ENCODE results near the gene RPL7A.
"Not testable (repeated sequence)": the region's sequence is repeated elsewhere in the genome, so short reads cannot be mapped to it uniquely, and the experiment has no call there.

Gene RPL7A

DNA sequence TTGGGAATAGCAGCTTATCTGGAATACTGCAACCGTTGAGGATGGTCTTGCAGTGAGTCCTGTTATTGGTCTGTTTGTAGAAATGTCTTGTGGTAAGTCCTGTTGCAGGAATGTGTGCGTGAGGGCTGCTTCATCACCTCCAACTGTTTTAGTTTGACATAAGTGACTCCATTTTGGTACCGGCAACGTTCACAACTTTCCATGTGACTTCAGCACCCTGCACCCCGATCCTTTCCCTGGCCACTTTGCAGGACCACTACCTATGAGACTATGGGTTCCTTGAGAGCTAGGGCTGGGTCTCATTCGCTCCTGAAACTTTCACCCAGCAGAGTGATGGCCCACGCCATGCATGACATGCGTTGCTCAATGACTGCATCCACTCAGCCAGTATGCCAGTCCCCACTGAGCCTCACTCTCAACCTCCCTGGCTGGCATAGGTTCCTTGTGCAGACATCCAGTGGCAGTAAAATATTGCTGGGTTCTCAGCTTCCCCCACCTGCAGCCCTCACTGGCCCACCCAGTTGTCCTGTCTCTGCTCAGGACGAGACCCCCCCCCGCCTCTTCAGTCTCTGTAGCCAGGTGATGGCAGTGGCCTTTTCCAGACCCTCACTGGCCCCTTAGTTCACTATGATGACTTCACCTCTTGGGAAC is 20.1 kb upstream of the RPL7A start:
- DNase-seq (ENCODE audit: extremely low read depth in 1 of 2, low read depth in 1 of 2): no peak

DNA sequence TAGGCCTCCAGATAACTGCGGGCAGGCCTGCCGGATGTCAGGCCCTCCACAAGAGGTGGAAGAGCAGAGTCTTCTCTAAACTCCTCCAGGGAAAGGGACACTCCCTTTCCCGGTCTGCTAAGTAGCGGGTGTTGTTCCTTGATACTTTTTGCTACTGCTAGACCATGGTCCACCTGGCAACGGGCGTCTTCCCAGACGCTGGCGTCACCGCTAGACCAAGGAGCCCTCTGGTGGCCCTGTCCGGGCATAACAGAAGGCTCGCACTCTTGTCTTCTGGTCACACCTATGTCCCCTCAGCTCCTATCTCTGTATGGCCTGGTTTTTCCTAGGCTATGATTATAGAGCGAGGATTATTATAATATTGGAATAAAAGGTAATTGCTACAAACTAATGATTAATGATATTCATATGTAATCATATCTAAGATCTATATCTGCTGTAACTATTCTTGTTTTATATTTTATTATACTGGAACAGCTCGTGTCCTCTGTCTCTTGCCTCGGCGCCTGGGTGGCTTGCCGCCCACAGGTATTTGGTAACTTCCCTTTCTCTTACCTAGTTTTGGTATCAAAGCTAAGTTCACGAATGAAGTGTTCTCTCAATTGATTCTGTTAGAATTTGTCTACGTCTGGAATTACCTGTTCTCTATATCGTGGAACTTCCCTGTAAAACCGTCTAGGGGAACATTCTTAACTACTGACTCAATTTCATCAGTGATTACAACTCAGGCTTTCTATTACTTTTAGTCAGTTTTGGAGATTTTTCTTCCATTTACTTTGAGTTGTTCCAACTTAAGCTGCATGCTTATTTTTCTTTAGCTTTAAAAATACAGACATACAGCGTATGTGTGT is 18.5 kb upstream of the RPL7A start:
- DNase-seq (ENCODE audit: extremely low read depth in 1 of 2, low read depth in 1 of 2): not testable (repeated sequence)

DNA sequence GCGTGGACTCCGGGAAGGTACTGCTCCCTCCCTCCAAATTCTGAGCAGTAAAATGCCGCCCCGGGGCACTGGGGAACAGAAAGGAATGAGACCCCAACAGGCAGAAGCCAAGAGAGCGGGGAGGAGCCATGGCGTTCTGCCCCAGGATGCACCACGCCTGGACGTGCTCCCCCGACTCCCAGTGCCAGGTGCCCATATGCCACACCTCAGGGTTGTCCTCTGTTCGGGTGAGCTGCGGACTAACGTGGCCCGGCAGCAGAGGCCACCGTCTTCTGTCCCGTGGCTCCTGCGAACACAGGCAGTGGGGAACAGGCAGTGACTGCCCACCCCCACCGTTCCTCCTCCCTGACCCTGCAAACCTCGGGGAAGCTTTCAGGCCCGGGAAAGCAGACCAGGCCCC is 16.8 kb upstream of the RPL7A start:
- DNase-seq (ENCODE audit: extremely low read depth in 1 of 2, low read depth in 1 of 2): no peak

DNA sequence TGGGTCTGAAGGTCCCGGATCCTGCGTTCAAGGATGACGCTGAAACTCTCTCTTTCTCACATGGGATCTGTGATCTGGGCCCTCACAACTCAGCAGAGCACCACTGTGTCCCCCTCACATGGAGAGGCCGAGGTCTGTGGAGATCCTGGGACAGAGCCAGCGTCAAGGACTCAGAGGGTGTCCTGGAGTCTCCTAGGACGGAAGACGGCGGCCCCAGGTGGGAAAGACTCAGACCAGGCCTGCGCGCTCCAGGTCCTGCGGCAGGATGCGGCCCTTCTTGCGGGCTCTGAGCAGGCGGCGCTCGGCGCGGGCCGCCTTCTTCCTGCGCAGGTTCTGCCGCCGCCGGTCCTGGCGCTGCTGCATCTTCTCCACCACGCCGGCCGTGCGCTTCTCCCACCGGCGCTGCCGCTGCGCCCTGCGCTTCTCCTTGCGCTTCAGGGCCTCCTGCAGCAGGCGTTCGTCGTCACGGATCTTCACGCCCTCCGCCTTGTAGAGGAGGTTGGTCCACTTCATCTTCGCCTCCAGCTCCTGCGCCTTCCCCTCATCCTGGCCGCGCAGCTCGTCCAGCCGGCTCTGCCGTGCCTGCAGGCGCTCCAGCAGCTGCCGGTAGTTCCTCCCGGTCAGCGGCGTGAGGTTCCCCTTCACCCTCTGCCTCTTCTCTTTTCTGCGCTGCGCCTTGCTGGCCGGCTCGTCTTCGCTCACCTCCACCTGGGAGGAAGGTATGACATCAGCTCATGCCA is 16.2 kb upstream of the RPL7A start:
- no peak for DNase-seq (ENCODE audit: extremely low read depth in 1 of 2, low read depth in 1 of 2)

DNA sequence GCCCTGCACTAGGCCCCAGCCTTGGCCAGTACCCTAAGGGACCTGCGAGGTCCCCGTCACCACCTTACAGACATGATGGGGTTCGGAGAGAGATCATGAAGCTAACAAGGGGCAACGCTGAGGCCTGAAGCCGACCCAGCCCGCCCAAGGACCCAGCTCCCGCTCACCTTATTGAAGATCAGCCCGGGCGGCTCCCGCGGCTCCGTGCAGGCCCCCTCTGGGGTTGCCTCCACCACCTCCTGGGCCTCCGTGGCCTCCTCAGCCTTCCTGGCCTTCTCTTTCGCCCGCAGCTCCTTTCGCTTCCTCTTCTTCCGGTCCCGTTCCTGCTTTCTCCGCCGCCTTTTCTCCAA is 15.7 kb upstream of the RPL7A start:
- DNase-seq (ENCODE audit: extremely low read depth in 1 of 2, low read depth in 1 of 2): no peak

DNA sequence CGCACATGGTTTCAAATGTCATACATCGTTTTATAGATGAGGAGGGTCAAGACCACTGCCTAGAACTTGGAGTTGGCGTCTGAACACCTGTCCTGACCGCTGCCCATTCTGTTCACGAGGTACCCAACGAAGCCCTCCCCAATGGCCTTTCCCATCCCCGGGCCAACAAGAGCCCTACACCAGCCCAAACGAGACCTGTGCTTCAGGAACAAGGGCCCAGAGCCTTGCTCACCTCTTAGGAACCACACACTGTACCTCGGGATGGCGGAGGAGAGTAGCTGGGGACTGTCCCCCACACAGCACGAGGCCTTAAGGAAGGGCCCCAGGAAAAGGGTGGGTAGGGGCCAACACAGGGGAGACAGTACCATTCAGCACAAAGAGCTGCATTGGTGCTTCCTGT is 15.0 kb upstream of the RPL7A start:
- no peak for DNase-seq (ENCODE audit: extremely low read depth in 1 of 2, low read depth in 1 of 2)

DNA sequence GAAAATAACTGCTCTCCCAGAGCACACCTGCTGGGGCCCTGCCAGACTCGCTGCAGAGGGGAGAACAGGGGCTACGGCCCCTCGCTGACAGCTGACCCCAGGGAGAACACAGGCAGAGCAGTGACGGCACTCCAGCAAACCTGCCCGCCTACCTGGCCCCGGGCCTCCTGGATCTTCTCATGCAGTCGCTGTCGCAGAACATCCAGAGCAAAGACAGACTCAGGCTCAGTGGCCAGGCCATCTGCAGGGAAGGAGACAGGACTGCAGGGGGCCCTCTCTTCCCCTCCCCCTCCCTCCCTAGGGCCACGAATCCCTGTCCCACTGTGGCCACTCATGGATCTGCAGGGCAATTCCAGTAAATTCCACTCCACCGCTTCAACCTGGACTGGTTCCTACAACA is 14.5 kb upstream of the RPL7A start:
- no peak for DNase-seq (ENCODE audit: extremely low read depth in 1 of 2, low read depth in 1 of 2)

DNA sequence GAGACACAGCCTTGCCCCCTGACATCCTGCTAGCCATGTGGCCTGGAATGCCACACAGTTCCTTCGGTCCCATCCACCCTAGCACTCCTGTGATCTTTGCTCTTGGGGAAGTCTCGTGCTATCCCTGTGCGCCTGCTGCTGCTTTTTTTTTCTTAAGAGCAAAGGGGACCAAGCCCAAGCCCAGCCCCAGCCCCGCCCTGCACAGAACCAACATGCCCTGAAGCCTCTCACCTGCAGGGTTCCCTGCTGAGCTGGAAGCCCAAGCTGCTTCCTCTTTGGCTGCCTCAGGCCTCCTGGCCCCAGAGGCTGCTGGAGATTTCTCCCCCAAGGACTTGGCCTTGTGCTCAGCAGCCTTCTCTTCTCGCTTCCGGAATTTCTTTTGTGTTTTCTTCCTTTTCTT is 13.9 kb upstream of the RPL7A start:
- DNase-seq (ENCODE audit: extremely low read depth in 1 of 2, low read depth in 1 of 2): no peak

DNA sequence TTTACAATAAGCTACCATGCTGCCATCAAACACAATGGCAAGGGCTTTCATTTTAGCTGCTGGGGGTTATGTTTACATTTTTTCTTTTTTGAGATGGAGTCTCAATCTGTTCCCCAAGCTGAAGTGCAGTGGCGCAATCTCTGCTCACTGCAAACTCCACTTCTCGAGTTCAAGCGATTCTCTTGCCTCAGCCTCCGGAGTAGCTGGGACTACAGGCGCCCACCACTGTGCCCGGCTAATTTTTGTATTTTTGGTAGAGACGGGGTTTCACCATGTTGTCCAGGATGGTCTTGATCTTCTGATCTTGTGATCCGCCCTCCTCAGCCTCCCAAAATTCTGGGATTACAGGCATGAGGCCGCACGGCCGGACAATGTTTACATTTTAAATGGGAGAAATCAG is 13.1 kb upstream of the RPL7A start:
- DNase-seq (ENCODE audit: extremely low read depth in 1 of 2, low read depth in 1 of 2): not testable (repeated sequence)

DNA sequence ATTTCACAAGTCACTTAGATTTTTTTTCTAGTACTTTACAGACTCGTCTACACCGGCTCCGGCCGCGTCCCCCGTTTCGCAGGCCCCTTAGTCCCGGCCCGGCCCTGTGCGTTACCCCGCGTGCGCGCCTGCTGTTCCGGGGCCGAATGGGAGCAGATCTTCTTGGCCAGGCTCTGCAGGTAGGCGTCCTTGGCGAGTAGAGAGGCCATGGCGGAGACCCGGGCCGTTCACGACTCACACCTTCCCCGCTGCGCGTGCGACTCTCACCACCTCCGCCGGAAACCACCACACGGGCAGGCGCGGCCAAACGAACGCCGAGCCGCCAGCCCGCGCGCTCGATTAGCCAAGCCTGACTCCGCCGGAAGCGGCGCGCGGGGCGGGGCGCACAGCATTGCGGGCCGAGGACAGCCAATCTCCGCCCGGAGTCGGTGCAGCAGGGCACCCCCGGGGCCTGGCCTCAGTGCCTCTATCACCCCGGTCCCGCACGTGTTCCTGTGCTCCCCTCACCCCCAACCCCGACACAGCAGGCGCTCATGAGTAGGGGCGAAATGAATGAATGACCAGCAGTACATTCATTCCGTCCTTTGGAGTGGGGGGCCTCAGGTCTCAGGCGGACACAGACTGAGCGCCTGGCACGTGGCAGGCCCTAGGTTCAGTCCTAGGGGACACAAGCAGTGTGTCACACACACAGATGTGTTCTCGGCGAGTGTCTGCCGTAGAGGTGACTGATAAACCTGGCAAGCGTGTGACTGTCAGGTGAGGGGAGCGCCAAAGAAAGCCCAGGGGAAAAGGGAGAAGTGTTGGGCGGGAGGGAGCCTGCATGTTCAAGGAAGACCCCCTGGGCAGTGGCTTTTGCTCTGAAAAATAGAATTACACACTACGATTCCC is 11.8 kb upstream of the RPL7A start, which contains the start of gene SURF6:
Gene SURF6 (minus strand): TSS at position 265 of the 888 bp plus-strand sequence. CDS start 56 bp downstream, at position 209.
- DNase-seq (ENCODE audit: extremely low read depth in 1 of 2, low read depth in 1 of 2): peak; percentile 87 to 91

DNA sequence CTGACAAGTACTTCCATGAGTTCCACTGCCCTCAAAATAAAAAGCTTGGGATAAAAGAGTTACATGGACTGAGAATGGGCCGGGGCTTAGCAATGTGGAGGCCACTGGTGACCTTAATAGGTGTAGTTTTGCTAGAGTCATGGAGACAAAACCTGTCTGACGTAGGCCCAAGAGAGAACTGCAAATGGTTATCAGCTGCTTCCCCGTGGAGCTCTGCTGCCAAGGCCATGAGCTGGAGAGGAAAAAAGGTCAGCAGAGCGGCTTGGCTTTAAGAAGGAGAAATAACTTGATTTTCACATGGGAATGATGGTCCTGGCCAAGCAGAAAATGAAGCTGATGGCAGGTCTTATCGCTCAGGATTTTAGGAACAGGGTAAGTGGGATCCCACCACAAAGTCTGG is 8.4 kb upstream of the RPL7A start:
- no peak for DNase-seq (ENCODE audit: extremely low read depth in 1 of 2, low read depth in 1 of 2)

DNA sequence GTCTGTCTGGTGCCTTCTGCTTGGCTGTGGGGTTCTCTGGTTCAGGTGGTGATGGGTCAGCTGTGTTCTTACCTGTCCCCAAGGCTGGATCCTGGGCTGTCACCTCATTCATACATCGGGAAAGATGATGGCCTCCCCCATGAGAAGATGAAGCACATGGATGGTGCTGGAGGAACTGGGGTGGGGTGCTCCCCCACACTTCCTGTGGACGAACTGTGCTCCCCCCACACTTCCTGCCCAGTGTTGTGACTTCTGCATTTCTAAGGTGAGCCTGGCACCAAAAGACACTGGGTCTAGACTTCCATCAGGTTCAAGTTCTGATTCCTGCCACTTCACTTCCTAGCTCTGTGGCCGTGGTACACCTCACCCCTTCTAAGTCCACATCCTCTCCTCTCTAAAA is 7.8 kb upstream of the RPL7A start:
- DNase-seq (ENCODE audit: extremely low read depth in 1 of 2, low read depth in 1 of 2): no peak

DNA sequence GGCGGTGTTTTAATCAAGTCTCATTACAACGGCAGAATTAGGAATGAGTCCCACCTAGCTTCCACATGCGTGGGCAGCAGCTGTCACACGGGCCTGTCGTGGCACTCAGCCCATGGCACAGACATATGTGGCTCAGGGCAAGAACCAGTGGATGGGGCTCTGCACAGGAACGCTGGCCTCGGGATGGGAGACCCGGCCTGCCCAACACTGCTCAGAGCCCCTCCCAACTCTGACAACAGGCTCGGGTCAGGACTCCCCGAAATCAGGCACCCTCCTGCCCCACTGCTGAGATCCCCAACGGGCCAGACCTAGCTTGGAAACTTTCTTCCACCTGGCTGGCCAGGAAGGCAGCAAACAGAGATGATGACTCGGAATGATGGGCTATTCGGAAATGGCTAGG is 7.1 kb upstream of the RPL7A start:
- no peak for DNase-seq (ENCODE audit: extremely low read depth in 1 of 2, low read depth in 1 of 2)

DNA sequence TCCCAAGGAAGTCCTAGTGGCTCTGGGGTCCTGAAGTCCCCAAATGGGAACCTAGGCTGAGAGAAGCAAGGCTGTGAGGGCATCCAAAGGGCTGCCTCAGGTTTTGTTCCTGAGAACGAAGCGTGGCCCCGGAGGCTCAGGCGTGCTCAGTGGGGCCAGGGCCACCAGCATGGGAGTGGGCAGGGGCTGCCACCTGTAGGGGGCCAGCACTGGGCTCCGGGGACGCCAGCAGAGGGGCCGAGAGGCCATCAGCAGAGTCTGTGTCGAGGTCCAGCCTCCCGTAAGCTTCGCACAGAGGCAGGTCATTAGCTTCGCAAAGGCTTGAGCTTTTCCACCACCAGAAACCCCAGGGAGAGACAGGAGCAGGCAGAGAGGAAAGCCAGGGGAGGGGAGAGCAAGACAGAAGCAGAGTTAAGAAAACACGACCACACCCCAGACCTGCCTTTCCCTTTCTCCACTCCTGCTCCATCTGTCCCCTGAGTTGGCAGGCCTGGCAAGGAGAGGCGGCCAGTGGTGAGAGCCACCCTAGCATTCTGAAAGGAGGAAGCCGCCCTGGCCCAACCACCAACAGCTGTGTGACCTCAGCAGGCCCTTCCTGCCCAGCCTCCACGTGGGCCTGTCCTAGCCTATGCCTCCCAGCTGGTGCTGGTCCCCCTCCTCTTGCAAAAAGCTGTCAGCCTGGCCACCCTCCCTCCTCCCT is 6.5 kb upstream of the RPL7A start:
- no peak for DNase-seq (ENCODE audit: extremely low read depth in 1 of 2, low read depth in 1 of 2)

DNA sequence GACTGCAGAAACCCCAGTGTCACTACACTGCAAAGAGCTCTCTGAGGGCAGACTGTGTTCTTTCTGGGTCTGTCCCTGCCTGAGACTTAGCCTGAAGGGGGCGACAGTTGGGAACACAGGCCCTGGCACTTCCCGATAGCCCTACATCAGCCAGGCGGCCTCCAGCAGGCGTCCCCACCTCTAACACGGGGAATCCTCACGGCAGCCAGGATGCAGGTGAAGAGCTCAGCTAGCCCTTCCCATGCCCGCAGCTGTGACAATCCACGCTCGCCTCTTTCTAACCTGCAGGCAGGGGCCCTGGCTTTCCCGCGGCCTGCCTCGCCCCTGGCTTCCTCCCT is 6.0 kb upstream of the RPL7A start:
- DNase-seq (ENCODE audit: extremely low read depth in 1 of 2, low read depth in 1 of 2): no peak

DNA sequence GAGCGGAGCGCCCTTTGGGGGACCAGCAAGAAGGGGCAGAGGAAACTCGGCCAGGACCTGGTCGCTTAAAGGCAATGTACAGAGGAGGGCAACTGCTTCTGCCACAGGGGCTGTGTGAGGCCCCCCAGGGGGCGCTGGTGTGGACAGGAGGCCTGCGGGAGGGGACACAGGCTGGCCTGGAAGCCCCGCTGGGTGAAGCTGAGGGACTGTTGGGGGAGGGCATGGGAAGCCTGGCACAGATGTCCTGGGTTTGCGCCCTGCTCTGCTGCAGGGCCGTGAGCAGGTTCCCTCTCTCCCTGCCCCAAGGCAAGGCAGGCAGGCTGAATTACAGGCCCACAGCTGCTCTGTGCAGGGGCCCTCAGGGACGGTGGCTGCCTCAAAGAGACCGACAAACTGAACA is 5.4 kb upstream of the RPL7A start:
- DNase-seq (ENCODE audit: extremely low read depth in 1 of 2, low read depth in 1 of 2): no peak

DNA sequence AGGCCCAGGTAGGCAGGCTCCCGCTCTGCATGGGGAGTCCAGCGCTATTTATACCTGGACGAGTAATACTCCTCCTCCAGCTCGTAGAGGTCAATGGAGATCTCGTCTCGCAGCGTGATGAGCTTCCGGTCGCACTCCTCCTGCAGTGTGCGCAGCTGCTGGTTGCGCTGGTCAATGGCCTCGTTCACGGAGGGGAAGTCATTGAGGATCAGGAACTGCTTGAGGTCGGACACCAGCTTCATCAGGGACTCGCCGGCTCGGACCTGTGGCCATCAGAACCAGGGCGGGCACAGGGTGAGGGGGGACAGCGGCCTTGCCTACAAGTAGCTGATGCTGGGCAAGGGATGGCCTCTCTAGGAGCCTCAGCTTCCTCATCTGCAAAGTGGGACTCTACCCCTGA is 3.9 kb upstream of the RPL7A start:
- DNase-seq (ENCODE audit: extremely low read depth in 1 of 2, low read depth in 1 of 2): no peak

DNA sequence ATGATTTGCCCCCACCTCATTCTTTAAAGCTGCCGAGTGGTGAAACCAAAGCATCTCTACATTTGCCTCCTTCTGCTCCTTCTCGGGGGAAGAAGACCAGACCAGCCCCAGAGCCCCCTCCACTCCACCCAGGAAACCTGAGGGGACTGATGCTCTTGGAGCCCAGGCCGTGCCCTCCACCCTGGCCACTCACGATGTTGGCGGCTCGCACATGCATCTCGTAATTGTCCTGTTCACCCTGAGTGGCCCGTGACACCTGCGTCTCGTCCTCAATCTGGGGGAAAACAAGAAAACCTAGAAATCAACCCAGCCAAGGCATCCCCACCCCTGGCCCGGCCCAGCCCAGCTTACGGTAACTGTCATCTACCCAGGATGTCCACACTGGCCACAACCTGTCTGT is 3.0 kb upstream of the RPL7A start:
- DNase-seq (ENCODE audit: extremely low read depth in 1 of 2, low read depth in 1 of 2): no peak

DNA sequence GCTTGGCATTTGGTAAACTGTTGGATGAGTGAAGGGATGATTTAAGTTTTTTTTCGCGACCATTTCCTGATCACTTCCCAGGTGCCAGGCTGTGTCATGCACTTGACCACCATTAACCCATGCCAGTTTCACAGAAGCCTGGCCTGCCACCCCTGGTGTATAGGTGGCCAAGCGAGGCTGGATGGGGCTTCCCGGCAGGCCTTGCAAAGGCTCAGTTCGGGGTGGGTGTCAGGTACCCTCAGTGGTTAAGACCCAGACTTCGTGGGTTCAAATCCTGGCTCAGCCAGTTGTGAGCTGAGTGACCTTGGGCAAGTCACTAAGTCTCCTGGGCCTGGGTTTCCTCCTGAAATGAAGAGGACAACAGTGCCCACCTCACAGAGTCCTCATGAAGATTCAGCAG is 2.4 kb upstream of the RPL7A start:
- DNase-seq (ENCODE audit: extremely low read depth in 1 of 2, low read depth in 1 of 2): no peak

DNA sequence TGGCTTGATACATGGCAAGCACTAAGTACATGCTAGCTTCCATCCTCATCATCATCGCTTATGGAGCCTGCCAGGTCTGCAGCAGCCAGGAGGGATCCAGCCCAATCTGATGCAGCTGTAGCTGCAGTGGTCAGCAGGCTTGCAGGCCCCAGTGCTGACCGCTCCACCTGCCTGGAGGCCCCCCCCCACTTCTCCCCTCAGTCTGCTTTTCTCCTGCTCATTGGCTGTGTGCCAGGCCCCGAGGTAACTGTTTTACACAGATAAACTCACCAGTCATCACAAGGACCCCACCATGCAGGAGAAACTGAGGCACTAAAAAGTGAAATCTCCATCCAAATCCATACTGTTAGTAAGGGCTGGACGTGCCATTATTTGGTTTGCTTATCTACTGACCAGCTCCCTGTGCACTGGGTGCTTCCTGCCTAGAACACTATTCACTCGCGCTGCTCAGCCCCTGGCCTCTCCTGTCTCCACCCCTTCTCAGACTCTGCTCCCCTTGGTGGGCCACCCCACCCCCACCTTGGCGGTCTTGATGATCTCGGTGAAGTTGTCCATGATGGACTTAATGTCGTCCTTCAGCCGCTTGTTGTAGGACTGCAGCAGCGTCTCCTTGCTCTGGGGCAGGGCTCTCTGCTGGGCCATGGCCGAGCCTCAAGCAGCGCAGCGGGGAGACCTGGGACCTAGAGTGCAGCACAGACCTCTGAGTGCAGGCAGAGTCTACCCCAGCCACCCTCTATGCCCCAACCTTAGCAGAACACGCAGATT is 1.8 kb upstream of the RPL7A start:
- no peak for DNase-seq (ENCODE audit: extremely low read depth in 1 of 2, low read depth in 1 of 2)
